ENCODE results near the gene GMDS.
A peak's percentile ranks its signal among the peaks of the same experiment; 100 is the strongest.
"Not testable (repeated sequence)": the region's sequence is repeated elsewhere in the genome, so short reads cannot be mapped to it uniquely, and the experiment has no call there.

The GMDS gene

DNA sequence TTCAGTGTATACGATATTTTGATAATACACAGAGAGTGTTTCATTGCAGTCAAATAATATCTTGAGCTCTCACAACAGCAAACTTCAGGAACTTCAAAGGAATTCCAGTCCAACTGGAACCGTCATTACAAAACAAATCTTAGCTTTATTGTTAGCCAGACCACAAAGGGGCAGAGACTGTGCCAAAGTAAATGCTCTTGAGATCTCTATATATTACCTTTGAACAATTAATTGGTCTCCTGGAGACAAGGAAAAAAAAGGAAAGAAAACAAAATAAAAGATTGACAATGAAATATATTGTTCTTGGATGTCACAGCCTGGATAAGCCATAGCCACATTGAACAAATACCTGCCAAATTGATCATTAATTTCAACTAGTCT, 565.7 kb downstream of the GMDS start:
- no peak for DNase-seq (ENCODE audit: low read depth)

DNA sequence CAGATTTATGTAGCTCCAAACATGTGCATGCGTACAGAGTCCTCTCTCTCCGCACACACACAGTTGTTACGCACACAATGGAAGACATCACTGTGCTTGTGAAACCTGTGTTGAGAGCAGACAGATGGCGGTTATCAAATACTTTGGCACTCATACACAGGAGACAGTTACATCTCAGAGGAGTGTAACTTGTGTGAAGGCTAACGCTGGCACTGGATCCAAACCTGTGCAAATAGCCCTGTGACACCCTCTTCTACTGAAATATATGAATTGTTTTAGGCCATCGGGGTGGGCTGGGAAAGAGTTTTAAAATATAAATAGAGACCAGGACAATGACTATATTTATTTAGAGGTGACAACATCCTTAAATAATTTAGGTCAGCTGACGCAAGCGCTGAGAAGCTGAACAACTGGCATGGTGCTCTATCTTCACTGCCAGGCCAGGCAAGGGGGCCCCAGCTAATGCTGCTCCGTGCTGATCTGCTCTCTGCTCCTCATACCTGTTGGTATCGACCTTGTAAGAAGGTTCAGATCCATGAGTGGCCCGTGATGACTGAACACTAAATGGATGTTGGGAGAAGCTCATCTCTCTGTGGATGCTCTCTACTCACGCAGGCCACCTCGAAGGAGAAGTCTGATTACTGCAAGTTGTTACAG, 566.2 kb downstream of the GMDS start:
- peak; percentile 30 for DNase-seq (ENCODE audit: low read depth)

DNA sequence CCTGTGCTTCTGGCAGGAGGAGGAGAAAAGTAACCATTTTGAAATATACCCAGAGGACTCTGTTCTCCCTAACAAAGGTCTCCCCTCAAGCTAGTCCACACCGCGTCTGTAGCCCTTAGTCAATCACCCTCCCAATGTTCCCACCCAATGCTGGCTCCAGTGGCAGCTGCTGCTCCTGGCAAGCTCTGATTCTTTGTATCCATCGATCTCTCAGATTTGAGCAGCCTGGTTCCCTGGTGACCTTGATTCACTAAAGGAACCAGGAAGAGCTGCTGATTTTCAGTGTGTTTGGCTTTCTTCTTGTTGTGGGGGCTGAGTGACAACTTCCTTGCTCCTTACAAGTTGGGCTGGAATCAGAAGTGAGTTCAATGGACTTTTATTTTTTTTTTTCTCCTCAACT, 567.2 kb downstream of the GMDS start:
- peak; percentile 26 for DNase-seq (ENCODE audit: low read depth)

DNA sequence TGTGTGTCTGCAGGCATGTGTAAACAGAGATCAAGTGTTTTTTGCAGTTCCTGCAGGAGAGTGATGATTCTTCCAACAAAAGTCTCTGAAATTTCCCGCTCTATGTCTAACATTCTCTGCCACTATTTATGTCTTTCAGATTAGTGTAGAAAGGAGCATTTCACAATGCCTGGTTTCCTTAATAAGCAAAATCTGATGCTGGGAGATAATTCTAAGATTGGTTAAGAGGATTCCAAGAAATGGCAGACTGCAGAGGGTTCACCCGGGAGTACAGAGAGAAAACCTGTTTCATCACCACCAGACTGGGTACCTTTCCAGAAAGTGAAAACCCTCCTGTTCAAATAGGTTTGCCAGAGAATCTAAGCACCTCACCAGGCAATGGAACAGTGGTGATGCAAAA, 573.0 kb downstream of the GMDS start:
- DNase-seq (ENCODE audit: low read depth), result peak; percentile 50

DNA sequence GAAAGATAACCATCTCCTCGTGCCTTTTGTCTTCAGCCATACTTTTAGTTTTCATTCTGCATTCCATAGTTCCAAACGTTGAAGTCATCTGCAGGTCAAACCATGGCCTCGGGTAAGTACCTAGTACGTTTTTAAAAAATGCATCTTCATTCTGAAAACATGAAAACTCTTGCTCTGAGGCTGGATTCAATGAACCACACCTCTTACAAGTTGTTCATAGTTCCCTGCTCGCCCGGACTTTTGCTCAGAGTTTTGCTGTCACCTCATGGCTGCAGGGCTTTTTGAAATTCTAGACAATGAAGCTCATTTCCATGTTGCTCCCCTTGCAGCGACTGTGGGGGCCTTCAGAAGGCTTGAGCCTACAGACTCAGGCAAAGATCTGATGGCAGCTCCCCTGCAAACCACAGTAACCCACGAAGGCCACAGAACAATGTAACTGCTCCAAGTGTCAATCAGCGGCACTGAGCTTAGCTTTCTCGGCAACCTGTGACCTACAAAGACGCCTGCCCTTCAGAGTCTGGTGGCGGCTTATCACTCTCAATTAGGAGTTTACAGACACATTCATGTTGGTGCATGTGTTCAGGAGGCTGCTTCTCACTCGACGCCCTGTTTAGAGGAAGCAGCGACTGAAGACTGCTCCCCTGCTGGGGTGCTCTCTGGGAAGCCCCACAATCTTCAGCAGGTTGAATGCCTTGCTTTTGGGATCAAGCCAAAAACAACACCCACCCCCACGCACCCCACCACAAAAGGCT, 574.5 kb downstream of the GMDS start:
- DNase-seq (ENCODE audit: low read depth), result peak; percentile 91

DNA sequence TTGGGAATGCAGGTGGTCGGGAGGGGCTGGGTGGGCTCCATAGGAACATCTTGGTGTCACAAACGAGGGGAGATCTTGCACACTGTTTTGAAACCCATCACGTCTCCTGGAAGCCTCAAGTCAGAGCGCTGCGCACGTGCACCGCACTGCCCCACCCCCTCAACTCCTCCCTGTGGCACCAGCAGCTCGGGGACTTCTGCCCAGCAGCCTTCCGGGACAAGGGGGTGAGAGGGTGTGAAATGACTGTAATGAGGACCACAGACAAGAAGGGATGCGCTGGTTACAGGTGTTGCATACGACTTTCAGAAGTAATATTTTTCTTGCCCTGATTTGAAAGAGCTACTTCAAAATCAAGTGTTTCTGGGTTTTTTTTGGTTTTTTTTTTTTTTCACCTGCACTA, 575.4 kb downstream of the GMDS start:
- no peak for DNase-seq (ENCODE audit: low read depth)

DNA sequence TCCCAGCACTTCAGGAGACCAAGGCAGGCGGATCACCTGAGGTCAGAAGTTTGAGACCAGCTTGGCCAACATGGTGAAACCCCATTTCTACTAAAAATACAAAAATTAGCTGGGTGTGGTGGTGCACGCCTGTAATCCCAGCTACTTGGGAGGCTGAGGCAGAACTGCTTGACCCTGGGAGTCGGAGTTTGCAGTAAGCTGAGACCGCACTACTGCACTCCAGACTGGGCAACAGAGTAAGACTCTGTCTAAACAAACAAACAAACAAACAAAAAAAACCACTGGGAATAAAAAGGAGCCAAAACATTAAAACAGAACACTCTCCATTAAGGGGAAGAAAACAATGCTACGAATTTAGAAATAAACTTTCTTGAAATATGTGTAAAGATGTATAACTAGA, 576.9 kb downstream of the GMDS start:
- DNase-seq (ENCODE audit: low read depth), result not testable (repeated sequence)

DNA sequence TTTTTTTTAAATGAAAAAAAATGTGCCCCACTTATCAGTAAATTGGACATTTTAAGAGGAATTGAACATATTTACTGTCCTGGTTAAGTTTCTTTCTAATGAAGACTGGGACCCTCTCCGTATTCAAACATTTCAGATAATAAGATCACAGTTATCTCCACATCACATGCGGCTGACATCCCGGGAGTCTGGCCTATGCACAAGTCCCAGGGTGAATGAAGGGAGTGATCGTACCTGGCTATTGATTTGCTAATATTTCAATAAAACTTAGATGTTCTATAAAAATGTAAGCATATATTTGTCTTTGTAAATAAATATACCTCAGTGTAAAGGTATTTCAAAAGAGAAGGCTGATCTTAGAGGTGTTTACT, 577.6 kb downstream of the GMDS start:
- DNase-seq (ENCODE audit: low read depth), result no peak

DNA sequence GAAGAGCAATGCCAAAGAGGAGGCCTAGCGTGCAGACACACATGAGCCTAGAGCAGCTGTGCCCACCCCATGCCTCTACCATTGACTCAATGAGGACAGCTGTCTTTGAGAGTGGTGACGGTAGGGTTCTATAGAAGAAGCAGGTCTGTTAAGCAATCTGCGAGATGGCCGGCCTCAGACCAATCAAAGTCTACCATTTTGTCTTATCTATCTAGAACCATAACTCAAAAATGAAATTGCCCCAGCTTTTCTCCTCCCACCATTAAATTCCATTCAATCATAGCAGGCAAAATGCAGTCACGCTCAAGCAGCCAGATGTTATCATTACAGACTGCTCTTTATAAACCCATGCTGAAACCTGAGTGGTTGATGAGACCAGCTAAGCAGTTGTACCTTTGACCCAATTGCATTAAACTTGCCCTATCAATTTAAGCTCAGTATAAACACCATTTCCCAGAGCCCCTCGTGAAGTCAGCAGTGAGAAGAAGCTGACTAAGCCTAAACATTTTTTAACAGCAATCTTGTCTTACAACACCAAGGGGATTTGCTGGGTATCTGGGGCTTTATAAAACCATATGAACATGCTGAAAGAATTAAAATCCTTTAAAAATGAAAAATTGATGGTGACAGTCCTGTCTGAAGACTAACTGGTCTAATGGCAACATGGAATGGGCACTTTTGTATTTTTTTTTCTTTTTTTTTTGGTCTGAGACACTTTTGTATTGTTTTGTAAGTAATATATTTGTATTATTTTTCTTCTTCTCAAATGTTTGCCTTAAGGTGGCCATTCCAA, 578.2 kb downstream of the GMDS start:
- DNase-seq (ENCODE audit: low read depth), result peak; percentile 86

DNA sequence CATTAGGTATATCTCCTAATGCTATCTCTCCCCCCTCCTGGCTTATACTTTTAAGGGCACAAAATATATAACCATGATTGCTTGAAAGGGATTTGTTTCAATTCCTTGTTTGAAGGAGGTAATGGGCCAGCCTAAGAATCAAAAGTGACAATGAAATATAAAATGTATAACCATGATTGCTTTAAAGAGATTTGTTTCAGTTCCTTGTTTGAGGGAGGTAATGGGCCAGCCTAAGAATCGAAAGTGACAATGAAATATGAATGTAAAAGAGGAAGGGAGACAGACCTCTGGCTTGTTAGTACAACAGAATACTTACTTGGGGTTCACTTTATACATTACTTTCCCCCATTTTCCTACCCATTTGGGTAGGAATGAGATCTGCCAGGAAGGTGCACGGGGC, 580.2 kb downstream of the GMDS start:
- no peak for DNase-seq (ENCODE audit: low read depth)

DNA sequence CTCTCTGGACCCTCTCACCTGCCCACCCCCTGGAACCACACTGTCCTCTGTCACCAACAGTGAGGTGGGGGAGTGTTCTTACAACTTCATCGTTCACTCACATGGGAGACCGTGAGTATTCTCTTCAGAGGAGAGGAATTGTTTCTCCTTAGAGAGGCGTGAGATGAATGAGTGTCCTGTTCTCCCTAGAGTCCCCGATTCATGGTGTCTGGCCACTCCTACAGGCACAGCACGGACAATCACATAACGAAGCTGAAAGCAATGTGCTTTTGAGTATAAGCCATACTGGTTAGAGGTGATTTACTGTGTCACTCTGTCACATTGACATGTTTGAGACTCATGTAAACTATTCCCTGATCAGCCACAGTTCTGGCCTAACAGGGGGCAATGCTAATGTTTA, 581.1 kb downstream of the GMDS start:
- DNase-seq (ENCODE audit: low read depth), result no peak

DNA sequence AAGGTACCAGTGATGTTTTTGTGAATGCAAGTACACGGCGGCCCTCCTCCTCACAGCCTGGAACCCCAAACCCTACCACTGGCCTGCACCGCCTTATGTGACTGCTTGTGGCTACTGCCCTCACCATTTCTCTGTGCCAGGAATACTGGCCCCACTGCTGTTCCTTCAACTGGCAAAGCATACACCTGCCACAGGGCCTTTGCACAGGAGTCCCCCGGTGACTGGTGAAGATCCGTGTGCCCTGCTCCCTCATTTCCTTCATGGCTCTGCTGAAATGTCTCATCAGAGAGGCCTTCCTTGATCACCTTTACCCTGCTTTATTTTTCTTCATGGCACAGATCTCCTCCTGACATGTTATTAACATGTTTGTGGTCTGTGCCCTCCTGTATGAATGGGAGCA, 581.9 kb downstream of the GMDS start:
- no peak for DNase-seq (ENCODE audit: low read depth)

DNA sequence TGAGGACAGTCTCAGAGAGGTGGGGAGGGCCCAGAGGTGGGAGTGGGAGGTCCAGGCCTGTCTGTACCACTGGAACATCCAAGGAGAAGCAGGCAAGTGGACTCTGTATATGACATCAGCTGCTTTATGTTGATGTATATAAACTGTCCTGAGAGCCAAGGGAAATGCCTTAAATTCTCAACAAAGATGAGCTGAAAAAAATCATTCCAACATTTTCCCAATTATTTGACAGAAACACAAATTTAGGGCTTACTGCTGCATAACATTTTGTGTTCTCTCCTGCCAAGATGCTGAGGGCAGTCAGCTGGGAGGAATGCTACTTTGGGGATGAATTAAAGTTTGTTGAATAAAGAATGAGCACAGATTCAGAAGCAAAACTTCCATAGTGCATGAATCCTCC, 582.9 kb downstream of the GMDS start:
- peak; percentile 74 for DNase-seq (ENCODE audit: low read depth)

DNA sequence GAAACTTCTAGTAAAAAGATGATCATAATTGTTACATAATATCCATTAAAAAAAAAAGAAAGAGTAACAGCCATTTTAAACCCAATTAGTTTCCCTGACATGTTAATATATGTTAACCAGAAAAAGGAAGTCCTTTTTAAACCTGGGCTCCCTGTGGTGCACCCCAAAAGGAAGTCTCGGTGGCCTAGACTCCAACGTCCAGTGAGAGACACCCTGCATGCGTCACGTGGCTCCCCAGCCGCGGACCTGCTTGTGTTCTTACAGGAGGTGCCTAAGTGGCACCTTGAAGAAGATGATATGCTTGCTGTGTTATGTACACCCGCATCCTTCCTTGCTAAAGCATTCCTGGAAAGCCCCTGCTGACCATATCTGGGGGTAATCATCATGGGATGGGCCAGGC, 585.6 kb downstream of the GMDS start:
- no peak for DNase-seq (ENCODE audit: low read depth)

DNA sequence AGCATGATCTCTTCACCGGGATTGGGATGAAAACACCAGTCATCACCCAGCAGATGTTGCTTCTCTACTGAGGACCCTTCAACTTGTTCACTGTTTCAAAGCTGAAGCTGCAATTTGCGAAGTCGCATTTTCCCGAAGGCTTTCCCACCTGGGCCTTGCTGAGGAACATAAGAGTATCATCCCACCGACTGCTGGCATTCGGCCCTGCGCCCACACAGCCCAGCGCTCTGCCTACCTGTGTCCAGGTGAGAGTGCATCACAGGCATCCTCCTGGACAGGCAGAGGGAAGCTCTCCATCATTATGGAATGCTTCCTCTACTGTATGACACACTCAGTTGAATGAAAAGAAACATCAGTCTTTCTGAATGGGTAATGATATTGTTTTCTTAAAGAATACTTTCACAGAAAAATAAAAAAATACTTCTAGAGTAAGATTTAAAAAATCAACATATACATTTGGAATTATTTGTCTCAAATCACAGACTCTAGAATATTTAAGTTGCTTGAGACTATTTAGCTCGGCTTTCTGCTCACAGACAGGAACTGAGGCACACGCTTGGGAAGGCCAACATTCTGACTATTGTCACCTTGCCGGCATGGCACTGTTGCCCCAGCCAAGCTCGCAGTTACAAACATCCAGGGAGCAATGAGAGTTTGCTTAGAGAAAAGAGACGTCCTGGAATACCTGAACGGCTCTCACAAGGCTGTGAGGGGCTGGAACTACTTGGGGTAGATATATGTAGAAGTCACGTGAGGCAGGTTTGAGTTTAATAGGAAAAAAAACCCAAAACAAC, 587.0 kb downstream of the GMDS start:
- DNase-seq (ENCODE audit: low read depth), result no peak

DNA sequence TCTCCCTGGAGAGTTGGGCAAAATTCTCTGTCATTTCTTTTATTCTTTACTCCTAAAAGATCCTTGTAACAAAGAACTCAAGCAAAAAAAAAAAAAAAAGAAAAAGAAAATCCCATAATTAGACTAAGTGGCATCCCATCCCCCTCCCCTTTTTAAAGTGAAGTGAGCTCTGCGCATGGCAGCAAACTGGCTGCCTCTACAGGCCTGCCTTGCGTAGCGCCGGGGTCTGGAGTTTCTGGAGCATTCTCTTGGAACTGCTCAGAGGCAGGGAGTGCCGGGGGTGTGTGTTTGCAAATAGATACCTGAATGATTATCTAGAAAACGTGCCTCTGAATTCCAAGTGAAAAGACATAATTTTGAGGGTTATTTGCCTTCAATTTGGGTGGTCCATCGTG, 587.6 kb downstream of the GMDS start:
- no peak for DNase-seq (ENCODE audit: low read depth)

DNA sequence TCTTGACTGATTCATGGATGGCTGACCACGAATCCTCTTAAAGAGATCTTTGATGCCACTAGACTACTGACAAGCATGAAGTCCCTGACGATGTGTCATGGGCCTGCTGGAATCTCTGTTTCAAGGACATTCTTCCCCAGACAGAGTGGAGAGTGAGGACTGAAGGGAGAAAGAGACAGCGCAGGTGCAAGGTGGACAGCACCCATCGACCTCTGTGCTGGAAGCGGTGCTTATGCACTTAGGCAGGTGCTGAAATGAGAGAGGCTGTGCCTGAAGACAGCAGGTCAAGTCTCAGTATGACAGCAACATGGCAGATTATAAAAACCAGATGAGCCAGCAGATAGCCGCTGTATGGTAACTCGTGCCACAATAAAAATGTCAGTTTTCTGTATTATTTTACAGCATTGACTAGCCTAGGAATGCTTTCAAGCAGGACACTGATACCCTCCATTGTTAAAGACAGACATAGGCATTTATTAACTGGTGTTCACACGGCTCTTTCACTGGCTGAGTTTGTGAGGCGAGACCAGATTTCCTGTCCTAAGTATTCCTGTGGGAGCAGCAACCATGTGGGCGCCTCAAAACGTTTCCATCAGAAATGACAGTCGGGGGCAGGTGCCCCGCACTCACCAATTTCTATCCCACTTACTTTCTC, 588.2 kb downstream of the GMDS start:
- no peak for DNase-seq (ENCODE audit: low read depth)

DNA sequence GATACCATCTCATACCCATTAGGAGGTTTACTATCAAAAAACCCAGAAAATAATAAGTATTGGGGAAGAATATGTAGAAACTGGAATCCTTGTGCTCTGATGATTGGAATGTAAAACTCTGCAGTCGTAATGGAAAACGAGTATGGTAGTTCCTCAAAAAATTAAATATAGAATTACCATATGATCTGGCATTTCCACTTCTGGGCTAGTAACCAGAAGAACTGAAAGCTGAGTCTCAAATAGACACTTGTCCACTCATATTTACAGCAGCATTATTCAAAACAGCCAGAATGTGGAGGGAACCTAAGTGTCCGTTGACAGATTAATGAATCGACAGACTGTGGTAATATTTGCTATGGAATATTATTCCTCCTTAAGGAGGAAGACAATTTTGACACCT, 591.4 kb downstream of the GMDS start:
- DNase-seq (ENCODE audit: low read depth), result no peak

DNA sequence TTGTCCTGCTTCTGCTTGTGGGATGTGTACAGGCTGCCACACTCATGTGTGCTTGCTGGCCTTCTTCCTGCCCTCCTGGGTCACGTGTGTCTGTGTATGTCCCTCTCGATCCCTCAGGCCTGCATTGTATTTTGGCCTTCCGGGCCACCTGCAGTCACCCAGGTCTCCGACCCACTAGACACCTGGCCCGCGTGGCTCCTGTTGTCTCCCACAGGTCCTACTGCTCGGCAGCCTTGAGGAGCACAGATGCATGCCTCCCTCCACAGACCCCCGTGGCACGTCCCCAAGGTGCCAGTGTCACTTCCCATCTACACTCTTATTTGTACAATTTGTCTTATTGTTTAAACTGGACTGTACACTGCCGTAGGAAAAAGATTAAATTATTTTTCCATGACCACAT, 592.6 kb downstream of the GMDS start:
- DNase-seq (ENCODE audit: low read depth), result no peak

DNA sequence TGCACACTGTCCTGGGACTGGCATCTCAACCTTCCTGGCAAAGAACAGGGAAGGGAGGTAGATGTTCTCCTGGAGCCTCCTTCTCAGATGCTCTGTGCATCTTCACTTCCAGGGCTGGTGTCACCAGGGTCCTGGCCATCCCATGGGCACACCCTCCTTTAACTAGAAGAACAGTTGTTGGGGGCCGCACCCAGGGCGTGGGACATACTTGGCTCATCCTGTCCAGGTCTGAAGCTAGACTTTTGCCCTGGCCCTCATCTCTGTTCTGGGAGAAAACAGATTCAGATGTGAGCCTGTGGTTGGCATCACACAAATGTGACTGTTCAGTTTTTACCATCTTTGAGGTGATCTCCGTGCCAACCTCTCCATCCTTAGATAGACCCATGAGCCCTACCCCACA, 594.0 kb downstream of the GMDS start:
- no peak for DNase-seq (ENCODE audit: low read depth)

DNA sequence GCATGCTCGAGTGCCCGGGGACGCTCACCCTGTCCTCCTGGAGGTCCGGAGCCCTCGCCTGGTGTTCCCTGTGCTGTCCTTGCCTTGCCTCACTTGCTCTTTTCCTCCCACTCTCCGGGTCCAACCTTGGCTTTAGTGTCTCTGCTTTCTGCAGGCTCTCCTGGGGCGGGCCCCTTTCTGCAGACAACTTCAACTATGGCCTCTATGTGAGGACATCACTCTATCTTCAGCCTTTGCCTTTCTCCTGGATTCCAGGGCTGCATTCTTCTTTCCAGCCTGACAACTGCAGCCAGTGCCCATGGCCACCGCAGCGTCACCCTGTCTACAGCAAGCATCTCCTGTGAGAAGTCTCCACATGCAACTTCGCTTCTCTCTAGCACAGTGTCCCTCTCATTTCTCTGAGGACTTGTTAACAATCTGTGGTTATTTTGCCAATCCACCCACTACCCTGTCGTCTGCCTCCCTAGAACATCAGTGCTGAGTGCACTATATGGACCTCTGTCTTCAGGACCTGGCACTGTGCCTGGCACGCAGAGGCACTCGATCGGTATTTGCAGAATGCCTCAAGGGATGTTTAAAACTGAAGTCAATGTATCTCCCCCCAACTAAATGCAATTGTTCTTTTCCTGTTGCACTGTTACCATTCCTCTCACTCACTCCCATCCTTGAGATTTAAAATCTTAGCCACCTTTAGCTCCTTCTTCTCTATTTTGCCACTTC, 599.8 kb downstream of the GMDS start:
- DNase-seq (ENCODE audit: low read depth), result peak; percentile 55

All from EH (cell line).